Spleen (tissue), 11 donors: ENCODE results near the gene MED27. TPM values are rescaled to one million over a fixed set of nuclear protein-coding genes. Genes with fewer than 3 reads are reported as not detected.

Source experiments
- DNase-seq: peaks from one replicate; pipeline ENCODE4 v3.0.0-alpha.2; 2020
- H3K27ac ChIP-seq, 8 donors: fragments of 200-600 bp; sonication (generic) in 7 of 8; 1 replicate in 4 of 8; 2 replicates in 4 of 8; pipeline versions ENCODE4 v1.5.0 to v1.8.0; 2016 to 2021; ENCODE audit warnings: inconsistent platforms in 4 of 8, mild to moderate bottlenecking in 4 of 8, moderate library complexity in 1 of 8
- H3K27me3 ChIP-seq, 7 donors: fragments of 200-600 bp; sonication (generic) in 6 of 7; replicated peaks in 1 of 7; 1 replicate in 4 of 7; 2 replicates in 3 of 7; pipeline versions ENCODE4 v1.5.0 to v1.8.0; 2016 to 2021; ENCODE audit warnings: inconsistent platforms in 3 of 7, mild to moderate bottlenecking in 1 of 7
- H3K36me3 ChIP-seq, 6 donors: fragments of 200-600 bp; sonication (generic) in 5 of 6; 1 replicate in 4 of 6; 2 replicates in 2 of 6; pipeline versions ENCODE4 v1.5.0 to v1.8.0; 2016 to 2021; ENCODE audit warnings: inconsistent platforms in 2 of 6
- H3K4me1 ChIP-seq, 6 donors: fragments of 200-600 bp; sonication (generic) in 5 of 6; 1 replicate in 3 of 6; 2 replicates in 3 of 6; pipeline versions ENCODE4 v1.5.0 to v1.8.0; 2016 to 2021; ENCODE audit warnings: inconsistent platforms in 3 of 6
- H3K4me3 ChIP-seq, 8 donors: fragments of 200-600 bp; sonication (generic) in 7 of 8; 1 replicate in 4 of 8; 2 replicates in 4 of 8; pipeline versions ENCODE4 v1.5.0 to v1.8.0; 2016 to 2021; ENCODE audit warnings: inconsistent platforms in 4 of 8, mild to moderate bottlenecking in 4 of 8, moderate library complexity in 2 of 8
- H3K9me3 ChIP-seq, 8 donors: fragments of 200-600 bp; sonication (generic) in 7 of 8; 1 replicate in 4 of 8; 2 replicates in 4 of 8; pipeline versions ENCODE4 v1.5.0 to v1.8.0; 2016 to 2021; ENCODE audit warnings: inconsistent platforms in 4 of 8
- POLR2A ChIP-seq, 3 donors: fragments of 450-650 bp; IDR thresholded peaks; one replicate each; pipeline ENCODE4 v1.5.1; 2017; ENCODE audit warnings: antibody characterized with exemption in 3 of 3, mild to moderate bottlenecking in 1 of 3
- POLR2AphosphoS5 ChIP-seq, 3 donors: sonication (generic); formaldehyde crosslinking; IDR thresholded peaks; one replicate each; pipeline ENCODE4 v1.5.1; 2017; ENCODE audit warnings: antibody characterized with exemption in 3 of 3
- WGBS, 5 donors: extraction: QIAGEN DNeasy Blood & Tissue Kit in 3 of 5; methylation state at CpG; one replicate each; pipeline versions ENCODE4 v1.1.5 to v1.1.7; 2013 to 2018; 5-methylcytosine and 5-hydroxymethylcytosine counted together
- intact Hi-C: fragments of 100-400 bp; cut with DNase I; formaldehyde crosslinking; loops from one replicate; pipeline ENCODE4 v1.15.0; 2023; ENCODE audit warnings: low total_unique reads
- polyA plus RNA-seq, 3 donors: library from polyadenylated mRNA; stranded (reverse); fragments of 200-250 nt; gene quantifications; one replicate each; pipeline ENCODE4 v1.2.1, GENCODE V29; 2013
- total RNA-seq, 7 donors: library from RNA; depleted of rRNA in 3 of 7; stranded (reverse); fragments of >200 nt in 3 of 7; fragmentation: NEBNext Ultra II Directional in 4 of 7; extraction: Animal tissue kit (Norgen Biotek cat#: 25700) in 4 of 7; gene quantifications; one replicate each; pipeline versions ENCODE4 v1.1.0 to v1.2.1, GENCODE V29; 2016 to 2021
- TF ChIP-seq, protein P1 (sequence below), 11 experiments: fragments of 200-600 bp in 7 of 11; fragments of 450-650 bp in 4 of 11; sonication (generic) in 4 of 11; IDR thresholded peaks in 8 of 11; conservative IDR thresholded peaks in 3 of 11; 1 replicate in 7 of 11; 2 replicates in 4 of 11; pipeline versions ENCODE4 v1.4.0 to v1.8.0; 2016 to 2021; ENCODE audit warnings: antibody characterized with exemption in 11 of 11, inconsistent platforms in 4 of 11, mild to moderate bottlenecking in 1 of 11
- donor health status: healthy with polysubstance abuse.
- donor health status: DM: no; HTN: no; CAD: no; lungs with moderate emphysema.
- donor health status: DM: no; HTN: no; CAD: no.
- donor health status: Bipolar disorder and iron deficiency.
- donor health status: healthy.
- donor health status: DM: no; HTN: no; CAD: no.
- donor health status: DM: yes; HTN: yes; CAD: no.

MED27 gene
- total and polyA plus RNA-seq, 10 donors = 13.1 to 22.4 (median 16.0) TPM

DNA sequence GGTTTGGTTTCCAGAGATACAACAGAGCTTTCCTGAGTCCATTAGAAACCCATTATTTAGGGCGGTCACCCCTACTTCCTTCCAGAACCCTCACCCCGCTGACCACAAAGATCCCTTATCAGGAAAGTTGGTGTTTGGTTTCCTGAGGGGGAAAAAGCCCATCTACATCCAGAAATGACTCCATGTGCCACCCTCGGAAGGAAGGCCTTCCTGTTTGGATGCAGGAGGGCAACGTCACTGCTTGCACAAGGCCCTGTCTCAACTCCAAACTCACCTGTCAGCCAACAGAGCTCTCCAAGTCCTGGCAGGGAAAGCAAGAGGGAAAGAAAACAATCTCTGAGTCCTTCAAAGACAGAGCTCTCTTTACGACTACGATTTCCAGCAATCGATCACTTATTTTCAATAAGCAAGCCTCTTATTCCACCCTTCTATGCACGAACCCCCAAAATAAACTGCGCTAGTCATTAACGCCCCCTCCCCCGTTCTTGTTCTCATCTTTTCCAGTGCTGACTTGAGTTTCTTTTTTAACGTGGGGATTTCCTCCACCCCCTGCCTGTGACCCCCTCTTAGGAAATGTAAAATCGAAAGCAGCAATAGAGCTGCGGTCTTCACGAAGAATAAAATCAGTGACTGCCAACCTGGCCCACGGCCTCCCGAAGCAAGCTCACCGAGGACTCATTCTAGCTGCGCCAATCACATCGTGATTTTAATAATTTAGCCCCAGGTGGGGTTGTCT is 46.4 kb upstream of the MED27 start:
- peaks cover 0 to 94% (median 16%) of the 10 kb centered on the region in 7 donors for H3K27me3 ChIP-seq
- H3K4me1 ChIP-seq = peaks cover 0 to 19% (median 11%) of the 10 kb centered on the region in 6 donors
- intact Hi-C loops = no loop called here
- no peak for TF ChIP-seq POLR2A (IDR thresholded peaks at IDR 0.05)
- TF ChIP-seq POLR2AphosphoS5 (IDR thresholded peaks at IDR 0.05) = peak in 1 of 3 donors; percentile 39
- TF ChIP-seq, protein P1, sequence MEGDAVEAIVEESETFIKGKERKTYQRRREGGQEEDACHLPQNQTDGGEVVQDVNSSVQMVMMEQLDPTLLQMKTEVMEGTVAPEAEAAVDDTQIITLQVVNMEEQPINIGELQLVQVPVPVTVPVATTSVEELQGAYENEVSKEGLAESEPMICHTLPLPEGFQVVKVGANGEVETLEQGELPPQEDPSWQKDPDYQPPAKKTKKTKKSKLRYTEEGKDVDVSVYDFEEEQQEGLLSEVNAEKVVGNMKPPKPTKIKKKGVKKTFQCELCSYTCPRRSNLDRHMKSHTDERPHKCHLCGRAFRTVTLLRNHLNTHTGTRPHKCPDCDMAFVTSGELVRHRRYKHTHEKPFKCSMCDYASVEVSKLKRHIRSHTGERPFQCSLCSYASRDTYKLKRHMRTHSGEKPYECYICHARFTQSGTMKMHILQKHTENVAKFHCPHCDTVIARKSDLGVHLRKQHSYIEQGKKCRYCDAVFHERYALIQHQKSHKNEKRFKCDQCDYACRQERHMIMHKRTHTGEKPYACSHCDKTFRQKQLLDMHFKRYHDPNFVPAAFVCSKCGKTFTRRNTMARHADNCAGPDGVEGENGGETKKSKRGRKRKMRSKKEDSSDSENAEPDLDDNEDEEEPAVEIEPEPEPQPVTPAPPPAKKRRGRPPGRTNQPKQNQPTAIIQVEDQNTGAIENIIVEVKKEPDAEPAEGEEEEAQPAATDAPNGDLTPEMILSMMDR (IDR thresholded peaks at IDR 0.05 in 8 of 11, conservative IDR thresholded peaks at IDR 0.05 in 3 of 11) = no peak
- no peaks in the 10 kb centered on the region for H3K36me3 ChIP-seq
- peak overlapping the region in 2 of 8 donors; percentile 8 to 42 for H3K4me3 ChIP-seq
- H3K27ac ChIP-seq = no peak overlapping the region
- H3K9me3 ChIP-seq = no peaks in the 10 kb centered on the region
- no peak for DNase-seq
- WGBS, 5 donors = 22 to 38% (median 34%) methylated on average over 20 of the region's 20 CpGs

DNA sequence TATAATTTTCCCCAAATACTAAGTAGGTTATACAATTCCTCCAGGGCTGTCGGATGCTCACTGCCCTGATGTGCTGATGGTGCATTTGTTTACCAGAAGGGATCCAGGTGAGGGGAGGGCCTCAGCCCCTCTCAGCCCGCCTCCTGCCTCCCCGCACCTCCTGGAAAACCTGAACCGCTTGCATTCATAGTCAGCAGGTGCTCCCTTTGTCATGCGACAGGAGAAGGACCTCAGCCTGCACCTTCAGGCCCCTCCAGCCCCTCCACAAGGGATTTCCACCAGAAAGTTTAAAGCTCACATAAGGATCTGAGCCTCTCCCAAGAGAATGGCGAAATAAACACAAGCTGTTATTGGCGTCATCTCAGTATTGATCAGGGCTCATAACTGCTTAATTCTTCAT is 45.7 kb upstream of the MED27 start:
- 30 to 37% (median 33%) methylated on average over 7 of the region's 7 CpGs for WGBS, 5 donors
- H3K27me3 ChIP-seq = peaks cover 0 to 92% (median 16%) of the 10 kb centered on the region in 7 donors
- intact Hi-C loops = no loop called here
- TF ChIP-seq POLR2A (IDR thresholded peaks at IDR 0.05) = no peak
- TF ChIP-seq, protein P1 (IDR thresholded peaks at IDR 0.05 in 8 of 11, conservative IDR thresholded peaks at IDR 0.05 in 3 of 11) = no peak
- TF ChIP-seq POLR2AphosphoS5 (IDR thresholded peaks at IDR 0.05) = no peak
- no peaks in the 10 kb centered on the region for H3K36me3 ChIP-seq
- no peak overlapping the region for H3K4me3 ChIP-seq
- H3K27ac ChIP-seq = no peak overlapping the region
- peaks cover 0 to 19% (median 11%) of the 10 kb centered on the region in 6 donors for H3K4me1 ChIP-seq
- H3K9me3 ChIP-seq = no peaks in the 10 kb centered on the region
- no peak for DNase-seq

DNA sequence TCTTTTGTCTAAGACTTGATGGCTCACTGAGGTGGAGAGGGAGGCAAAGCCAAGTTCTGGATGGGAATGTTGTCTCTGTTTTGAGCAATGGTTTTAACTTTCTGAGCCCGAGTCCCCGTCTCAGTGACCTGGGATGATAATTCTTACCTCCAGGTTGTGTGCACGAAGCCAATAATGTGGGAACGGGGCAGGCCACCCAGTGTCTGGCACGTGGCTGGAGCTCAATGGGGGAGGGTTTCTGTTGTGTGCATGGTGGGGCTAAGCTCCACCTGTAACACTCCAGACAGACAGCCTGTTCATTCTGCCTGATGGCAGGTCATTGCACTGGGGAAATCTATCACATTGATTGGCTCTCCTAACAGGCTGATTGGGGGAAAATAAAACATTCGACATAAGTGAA is 45.1 kb upstream of the MED27 start:
- Histone ChIP-seq H3K27me3 (peaks cover 0 to 92% (median 16%) of the 10 kb centered on the region in 7 donors), H3K4me3 (no peak overlapping the region), H3K4me1 (peaks cover 0 to 19% (median 11%) of the 10 kb centered on the region in 6 donors), H3K27ac (no peak overlapping the region), H3K36me3 (no peaks in the 10 kb centered on the region), H3K9me3 (no peaks in the 10 kb centered on the region)
- no peak for DNase-seq
- TF ChIP-seq POLR2AphosphoS5 (IDR thresholded peaks at IDR 0.05) (no peak), POLR2A (IDR thresholded peaks at IDR 0.05) (no peak)
- TF ChIP-seq, protein P1 (IDR thresholded peaks at IDR 0.05 in 8 of 11, conservative IDR thresholded peaks at IDR 0.05 in 3 of 11) = no peak
- intact Hi-C loops = no loop called here
- WGBS, 5 donors = 42 to 59% (median 44%) methylated on average over 6 of the region's 6 CpGs

DNA sequence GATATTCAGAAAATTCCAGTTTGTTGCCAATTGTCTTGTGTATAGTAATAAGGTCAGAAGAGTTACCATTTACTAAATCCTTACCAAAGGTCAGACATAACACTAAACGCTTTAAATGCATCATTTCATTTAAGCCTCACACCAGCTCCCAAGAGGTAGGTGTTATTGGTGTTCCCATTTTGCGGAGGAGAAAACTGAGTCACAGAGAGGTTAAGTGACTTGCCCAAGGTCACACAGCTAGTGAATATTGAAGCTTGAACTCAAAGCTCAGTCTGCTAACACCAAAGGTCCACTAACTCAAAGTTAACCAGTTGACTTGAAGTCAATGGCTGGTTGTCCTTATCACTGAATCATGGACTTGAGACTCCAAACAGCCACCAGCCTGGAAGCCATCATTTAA is 41.4 kb upstream of the MED27 start:
- Histone ChIP-seq H3K27ac (no peak overlapping the region), H3K4me1 (peaks cover 0 to 10% (median 5%) of the 10 kb centered on the region in 6 donors), H3K9me3 (no peaks in the 10 kb centered on the region), H3K27me3 (peaks cover 0 to 70% (median 10%) of the 10 kb centered on the region in 7 donors), H3K4me3 (no peak overlapping the region), H3K36me3 (no peaks in the 10 kb centered on the region)
- intact Hi-C loops = no loop called here
- DNase-seq = no peak
- 87 to 100% (median 93%) methylated on average over 2 of the region's 2 CpGs for whole genome bisulfite sequencing, 5 donors
- TF ChIP-seq, protein P1 (IDR thresholded peaks at IDR 0.05 in 8 of 11, conservative IDR thresholded peaks at IDR 0.05 in 3 of 11) = no peak
- TF ChIP-seq POLR2AphosphoS5 (IDR thresholded peaks at IDR 0.05) = no peak
- no peak for TF ChIP-seq POLR2A (IDR thresholded peaks at IDR 0.05)
